ENCODE measurements around the gene F3.

DNA sequence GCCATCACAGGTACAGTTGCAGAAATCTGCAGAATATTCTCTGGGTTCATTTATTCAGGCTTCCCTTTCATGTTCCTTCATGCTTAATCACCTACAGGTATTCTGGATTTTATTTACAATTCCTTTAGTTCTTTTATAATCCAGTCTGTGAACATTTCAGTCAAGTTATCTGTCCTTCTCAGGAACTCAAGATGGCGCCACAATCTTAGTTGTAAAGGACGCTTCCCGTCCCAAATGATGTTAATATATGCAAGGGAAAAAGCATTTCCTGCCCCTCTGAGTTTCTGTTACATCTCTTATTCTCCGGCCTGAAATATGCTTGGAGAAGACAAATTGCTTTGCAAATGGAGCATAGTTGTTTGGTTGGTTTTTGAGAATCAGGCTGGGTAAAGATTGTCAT is 19.3 kb downstream of the F3 start:
- TF ChIP-seq POLR2A (IDR thresholded peaks at IDR 0.05; ENCODE audit: low read length) (no peak), GATA1 (IDR thresholded peaks at IDR 0.05; ENCODE audit: low read depth, low read length) (no peak)
